Amniotic epithelial cell (primary cell): ENCODE data around the gene C16orf78.

Experiments used
- DNase-seq: peaks from one replicate; pipeline ENCODE4 v3.0.0-alpha.2; 2010; ENCODE audit warnings: low read depth

Gene C16orf78

DNA sequence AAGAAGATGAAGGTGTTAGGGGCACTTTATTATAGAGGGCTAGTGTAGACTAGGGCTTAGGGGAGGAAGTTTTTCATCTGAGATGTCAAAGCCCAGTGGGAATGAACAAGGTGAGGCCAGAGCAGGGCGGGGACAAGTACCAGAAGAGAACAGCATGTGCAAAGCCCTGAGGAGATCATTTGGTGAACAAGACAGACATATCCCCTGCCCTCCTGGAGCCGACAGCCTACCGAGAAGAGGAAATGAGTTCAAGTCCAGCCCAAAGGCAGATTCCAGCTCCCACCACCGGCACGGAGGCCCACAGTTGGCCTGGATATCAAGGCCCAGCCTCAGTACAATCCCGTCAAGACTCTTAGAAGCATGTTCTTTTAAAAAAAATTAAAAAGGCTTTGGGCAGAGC is 61.1 kb downstream of the C16orf78 start:
- no peak for DNase-seq

DNA sequence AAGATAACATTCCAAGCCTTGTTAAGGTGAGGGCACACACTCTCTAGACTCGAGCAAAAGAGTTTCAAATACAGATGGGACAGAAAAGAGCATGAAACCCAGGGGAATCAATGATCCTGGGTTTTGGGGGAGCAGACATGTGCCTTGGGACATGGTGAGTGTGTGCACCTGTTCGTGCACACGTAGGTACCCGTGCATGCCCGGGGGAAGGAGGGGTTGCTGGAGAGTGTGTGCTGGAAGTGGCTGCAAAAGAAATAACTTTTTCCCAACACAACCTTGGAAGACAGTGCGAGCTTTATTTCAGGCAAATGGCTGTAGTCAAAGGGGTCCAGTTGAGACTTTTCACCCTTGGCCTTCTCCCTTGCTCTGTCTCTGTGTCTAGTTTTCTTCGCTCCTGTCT is 62.6 kb downstream of the C16orf78 start:
- no peak for DNase-seq

DNA sequence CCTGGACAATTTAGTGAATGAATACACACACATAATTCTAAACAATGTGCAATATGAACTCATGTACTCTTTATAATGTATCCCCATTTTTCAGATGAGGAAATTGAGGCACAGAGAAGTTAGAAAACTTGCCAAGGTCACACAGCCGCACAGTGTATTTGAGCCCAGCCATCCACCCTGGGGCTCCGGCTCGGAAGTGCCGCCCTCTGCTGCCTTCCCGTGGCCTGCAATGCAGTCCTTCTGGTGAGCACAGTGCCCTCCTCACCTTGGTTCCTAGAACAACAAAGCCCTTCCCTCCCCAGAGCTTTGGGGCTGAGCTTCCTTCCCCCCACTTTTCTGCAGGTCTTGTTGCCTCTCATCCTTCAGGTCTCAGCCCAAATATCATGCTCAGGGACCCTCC is 63.7 kb downstream of the C16orf78 start:
- DNase-seq = no peak

DNA sequence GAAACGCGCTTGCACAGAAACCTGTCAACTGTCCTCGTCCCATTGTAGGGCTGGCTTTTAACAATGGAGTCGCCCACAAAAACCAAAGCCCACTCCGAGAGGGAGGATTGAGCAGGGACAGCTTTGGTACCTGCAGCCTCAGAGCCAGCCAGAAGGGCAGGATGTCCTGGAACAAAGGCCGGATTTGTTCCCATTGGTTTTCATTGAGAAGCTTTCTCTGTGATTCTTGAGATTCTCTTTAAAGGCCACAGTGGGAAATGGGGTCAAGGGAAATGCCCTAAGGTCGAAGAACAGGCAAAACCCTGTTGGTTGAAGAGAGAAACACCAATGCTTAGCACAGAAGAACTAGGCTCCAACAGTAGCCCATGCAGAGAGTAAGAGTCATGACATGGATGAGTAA is 65.4 kb downstream of the C16orf78 start:
- no peak for DNase-seq

DNA sequence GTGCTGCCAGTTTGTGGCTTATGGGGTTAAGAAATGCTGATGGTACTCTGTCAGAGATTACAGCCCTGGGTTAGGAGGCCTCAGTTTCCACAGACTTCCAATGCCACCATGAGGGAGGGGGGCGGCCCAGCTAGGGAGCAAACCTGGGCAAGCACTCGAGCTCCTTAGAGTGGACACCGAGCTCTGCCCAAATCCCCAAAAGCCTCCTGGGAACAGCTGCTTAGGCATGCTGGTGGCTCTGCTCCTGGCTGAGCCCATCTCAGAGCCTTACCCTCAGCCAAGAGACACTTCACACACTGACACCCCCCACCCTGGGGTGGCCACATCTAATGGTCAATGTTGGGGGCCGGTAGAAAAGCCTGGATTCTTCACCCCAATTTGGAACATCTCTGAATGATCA is 66.1 kb downstream of the C16orf78 start:
- DNase-seq = no peak

DNA sequence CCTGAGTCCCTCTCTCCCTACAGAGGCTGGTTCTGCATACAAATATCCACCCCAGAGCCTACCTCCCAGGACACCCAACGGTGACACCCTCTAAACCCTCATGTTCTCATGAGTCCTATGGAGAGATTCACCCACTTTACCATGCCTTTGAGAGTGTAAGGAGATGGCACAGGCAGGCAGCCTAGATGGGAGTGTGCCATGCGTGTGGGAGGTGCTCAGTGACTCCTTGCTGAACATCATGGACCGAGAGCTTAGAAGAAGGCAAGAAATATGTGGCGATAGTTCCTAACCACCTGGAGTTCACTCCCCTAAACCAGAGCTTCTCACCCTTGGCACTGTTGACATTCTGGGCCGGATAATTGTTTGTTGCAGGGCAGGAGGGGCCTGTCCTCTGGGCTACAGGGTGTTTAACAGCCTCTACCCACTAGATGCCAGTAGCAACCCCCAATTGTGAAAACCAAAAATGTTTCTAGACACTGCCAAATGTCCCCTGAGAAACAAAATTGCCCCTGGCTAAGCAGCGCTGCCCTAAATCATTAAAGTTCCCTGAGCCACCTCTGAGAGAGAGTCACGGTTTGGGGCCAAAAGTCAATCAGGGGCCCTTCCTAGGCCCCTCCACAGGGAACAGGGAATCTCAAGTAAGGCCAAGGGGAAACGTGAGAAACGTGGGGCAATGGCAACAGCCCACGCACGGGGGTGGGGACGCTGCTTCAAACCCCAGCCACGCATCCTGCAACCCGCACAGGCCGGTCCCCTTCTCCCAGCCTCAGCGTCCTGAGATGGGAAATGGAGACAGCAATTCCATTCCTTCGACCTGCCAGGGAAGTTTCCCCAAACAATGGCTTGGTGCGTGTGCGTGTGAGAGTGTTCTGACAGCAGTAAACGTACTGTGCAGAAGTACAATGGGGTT is 66.8 kb downstream of the C16orf78 start:
- DNase-seq = no peak

DNA sequence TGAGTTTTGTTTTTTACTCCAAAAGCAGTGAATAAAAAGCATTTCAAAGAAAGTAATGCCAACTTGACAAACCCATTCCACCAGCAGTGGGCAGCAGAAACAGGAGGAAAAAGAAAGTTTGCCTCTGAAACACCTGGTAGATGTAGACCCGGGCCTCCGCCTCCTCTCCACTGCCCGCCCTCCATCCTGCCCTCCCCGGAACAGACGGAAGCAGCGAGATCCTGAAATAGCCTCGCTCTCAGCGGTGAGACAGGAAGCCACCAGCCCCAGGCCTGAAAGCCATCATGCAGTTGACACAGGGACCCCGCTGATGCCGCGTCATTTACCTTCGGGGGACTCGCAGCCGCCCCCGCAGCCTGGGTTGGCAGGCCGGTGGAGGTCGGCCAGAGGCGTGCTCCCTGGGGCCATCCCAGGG is 67.8 kb downstream of the C16orf78 start:
- DNase-seq = no peak

DNA sequence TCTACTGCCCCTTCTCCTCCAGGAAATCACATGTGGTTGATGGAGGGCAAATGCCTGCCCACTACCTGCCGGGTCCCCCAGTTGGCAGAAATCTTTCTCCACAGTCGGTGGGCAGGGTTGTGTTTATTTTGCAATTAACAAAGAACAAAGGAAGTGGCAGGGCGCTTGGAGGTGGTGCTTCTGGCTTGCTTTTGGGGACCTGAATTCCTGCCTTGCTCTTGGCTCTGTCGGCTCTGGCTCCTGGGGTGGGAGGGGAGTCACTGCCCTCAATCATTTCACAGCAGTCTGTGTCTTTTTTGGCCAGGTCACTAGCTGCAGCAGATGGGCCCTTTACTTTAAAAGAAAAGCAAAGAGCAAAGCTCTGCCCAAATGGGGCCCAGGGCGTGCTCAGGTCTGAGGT is 69.2 kb downstream of the C16orf78 start:
- no peak for DNase-seq

DNA sequence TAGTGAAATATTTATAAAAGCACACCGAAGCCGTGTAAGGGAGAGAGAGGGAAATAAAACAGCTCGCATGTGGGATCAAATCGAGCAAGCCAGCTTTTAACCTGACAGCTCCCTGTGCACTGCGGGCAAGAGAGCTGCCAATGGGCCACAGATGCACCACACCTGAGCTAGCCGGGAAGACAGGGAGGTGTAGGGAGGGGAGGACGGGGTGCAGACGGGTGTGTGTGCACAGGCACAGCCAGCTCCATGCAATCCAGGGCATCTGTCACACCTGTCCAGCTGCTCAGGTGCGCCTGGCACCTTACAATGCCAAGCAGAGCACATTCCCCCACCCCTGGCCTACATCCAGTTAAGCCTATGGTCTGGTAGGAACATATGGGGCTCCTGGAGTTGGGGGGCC is 70.0 kb downstream of the C16orf78 start:
- no peak for DNase-seq

DNA sequence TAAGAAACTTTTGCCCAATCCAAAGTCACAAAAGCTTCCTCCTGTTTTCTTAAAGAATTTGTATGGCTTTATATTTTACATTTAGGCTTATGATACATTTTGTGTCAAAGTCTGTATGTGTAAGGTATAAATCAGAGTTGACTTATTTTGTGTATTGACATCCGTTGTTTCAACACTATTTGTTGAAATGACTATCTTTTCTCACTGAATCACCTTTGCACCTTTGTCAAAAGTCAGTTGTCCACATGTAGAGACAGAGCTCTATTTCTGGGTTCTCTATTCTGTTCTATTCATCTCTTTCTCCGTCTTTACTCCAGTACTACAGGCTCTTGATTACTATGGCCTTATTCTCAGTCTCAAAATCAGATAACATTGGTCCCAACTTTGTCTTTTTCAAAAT is 73.2 kb downstream of the C16orf78 start:
- DNase-seq = no peak
